Measurements from ENCODE around the gene ARHGAP21.

GRCh38 chr10:24678757-24679156, 44.9 kb downstream of the ARHGAP21 start:
- no peak for TF ChIP-seq ZNF143 (CRISPR knock-in tag; IDR thresholded peaks at IDR 0.05)
- TF ChIP-seq NR3C1 (CRISPR knock-in tag; IDR thresholded peaks at IDR 0.05) = no peak
- TF ChIP-seq PHTF2 (CRISPR knock-in tag; IDR thresholded peaks at IDR 0.05) = no peak
- no peak for TF ChIP-seq TEAD4 (IDR thresholded peaks at IDR 0.05; ENCODE audit: low read length)
- no peak for TF ChIP-seq TEAD4 (CRISPR knock-in tag; IDR thresholded peaks at IDR 0.05; ENCODE audit: borderline replicate concordance)
- no peak for TF ChIP-seq EZH2 (IDR thresholded peaks at IDR 0.05; ENCODE audit: borderline replicate concordance, low read depth, low read length)
- no peak for TF ChIP-seq RAD21 (CRISPR knock-in tag; conservative IDR thresholded peaks at IDR 0.05 in 1 of 2, IDR thresholded peaks at IDR 0.05 in 1 of 2)
- TF ChIP-seq RHOXF2B (CRISPR knock-in tag; conservative IDR thresholded peaks at IDR 0.05) = no peak
- no peak for TF ChIP-seq SIX5 (IDR thresholded peaks at IDR 0.05; ENCODE audit: borderline replicate concordance in 1 of 2, insufficient read depth in 1 of 2, low read depth in 1 of 2, low read length in 2 of 2)
- no peak for TF ChIP-seq POLR2A (conservative IDR thresholded peaks at IDR 0.05)
- TF ChIP-seq FOXM1 (IDR thresholded peaks at IDR 0.05; ENCODE audit: low read depth) = no peak
- no peak for TF ChIP-seq FOXM1 (CRISPR knock-in tag; IDR thresholded peaks at IDR 0.05; ENCODE audit: low read depth)
